ENCODE measurements around the gene CMTR1. TPM values are rescaled to one million over a fixed set of nuclear protein-coding genes. Genes with fewer than 3 reads are reported as not detected.

The CMTR1 gene
- total RNA-seq, 2 experiments from 2014 or later: 49.9 to 50.6 TPM

DNA sequence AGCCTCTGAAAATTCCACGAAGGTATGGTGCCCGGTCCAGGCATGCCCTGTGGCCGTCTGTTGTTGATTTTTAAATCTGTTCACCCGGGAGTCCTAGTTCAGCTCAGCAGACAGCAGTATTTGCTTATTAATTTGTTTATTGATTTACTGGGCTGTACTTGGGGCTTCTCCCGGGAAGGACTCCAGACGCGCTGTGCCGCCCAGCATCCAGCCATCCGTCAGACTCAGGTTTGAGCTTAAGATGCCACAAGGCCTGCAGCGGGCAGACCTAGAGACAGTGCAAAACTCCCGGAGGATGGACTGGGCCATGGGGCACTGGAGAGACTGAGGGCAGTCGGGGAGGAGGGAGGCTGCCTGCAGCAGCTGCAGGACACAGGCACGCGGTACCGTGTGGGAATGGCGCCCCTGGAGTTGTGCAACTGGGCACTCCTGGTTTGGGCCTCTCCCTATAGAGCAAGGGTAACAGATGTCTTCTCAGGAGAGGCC lies 83.9 kb downstream of the CMTR1 start:
- ChIA-PET CTCF (interaction anchor here (1.0 to 4.1 kb wide), 20 partner anchors 9 to 499 kb away, joined by 3 to 33 read pairs (median 5); no protein-coding TSS in a partner anchor), POLR2A (interaction anchor here (1.1 to 4.5 kb wide), 17 partner anchors 9 to 188 kb away, joined by 3 to 109 read pairs (median 10); partner anchors contain the start of genes CCDC167 and CMTR1)
- peaks cover 13% of the 10 kb centered on the region for H3K36me3 Mint-ChIP-seq (ENCODE audit: low read depth)
- intact Hi-C loops (cut with micrococcal nuclease): loop anchor here (5.0 kb wide), 1 partner anchor 35 kb away; no protein-coding TSS in a partner anchor
- peak overlapping the region; percentile 78 for H3K4me3 Mint-ChIP-seq
- ATAC-seq (peak; percentile 5), DNase-seq (peak; percentile 41)
- H3K27me3 Mint-ChIP-seq: no peaks in the 10 kb centered on the region
- peaks cover 4% of the 10 kb centered on the region for H3K9me3 Mint-ChIP-seq
- H3K4me1 Mint-ChIP-seq (ENCODE audit: low read depth): peaks cover 86% of the 10 kb centered on the region
- TF ChIP-seq, protein P1, sequence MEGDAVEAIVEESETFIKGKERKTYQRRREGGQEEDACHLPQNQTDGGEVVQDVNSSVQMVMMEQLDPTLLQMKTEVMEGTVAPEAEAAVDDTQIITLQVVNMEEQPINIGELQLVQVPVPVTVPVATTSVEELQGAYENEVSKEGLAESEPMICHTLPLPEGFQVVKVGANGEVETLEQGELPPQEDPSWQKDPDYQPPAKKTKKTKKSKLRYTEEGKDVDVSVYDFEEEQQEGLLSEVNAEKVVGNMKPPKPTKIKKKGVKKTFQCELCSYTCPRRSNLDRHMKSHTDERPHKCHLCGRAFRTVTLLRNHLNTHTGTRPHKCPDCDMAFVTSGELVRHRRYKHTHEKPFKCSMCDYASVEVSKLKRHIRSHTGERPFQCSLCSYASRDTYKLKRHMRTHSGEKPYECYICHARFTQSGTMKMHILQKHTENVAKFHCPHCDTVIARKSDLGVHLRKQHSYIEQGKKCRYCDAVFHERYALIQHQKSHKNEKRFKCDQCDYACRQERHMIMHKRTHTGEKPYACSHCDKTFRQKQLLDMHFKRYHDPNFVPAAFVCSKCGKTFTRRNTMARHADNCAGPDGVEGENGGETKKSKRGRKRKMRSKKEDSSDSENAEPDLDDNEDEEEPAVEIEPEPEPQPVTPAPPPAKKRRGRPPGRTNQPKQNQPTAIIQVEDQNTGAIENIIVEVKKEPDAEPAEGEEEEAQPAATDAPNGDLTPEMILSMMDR (IDR thresholded peaks at IDR 0.05): no peak
- H3K27ac Mint-ChIP-seq: peak overlapping the region; percentile 97

- peak; percentile 55 for ATAC-seq
- H3K4me3 Mint-ChIP-seq: peak overlapping the region; percentile 78
- ChIA-PET CTCF (interaction anchor here (0.9 to 4.1 kb wide), 15 partner anchors 11 to 499 kb away, joined by 3 to 33 read pairs (median 5); no protein-coding TSS in a partner anchor), POLR2A (interaction anchor here (0.6 to 4.5 kb wide), 17 partner anchors 9 to 84 kb away, joined by 3 to 109 read pairs (median 10); partner anchors contain the start of genes CCDC167 and CMTR1)
- H3K27ac Mint-ChIP-seq: peak overlapping the region; percentile 97
- peak; percentile 89 for DNase-seq
- no peaks in the 10 kb centered on the region for H3K27me3 Mint-ChIP-seq
- peaks cover 4% of the 10 kb centered on the region for H3K9me3 Mint-ChIP-seq
- intact Hi-C loops (cut with micrococcal nuclease): loop anchor here (5.0 kb wide), 1 partner anchor 35 kb away; no protein-coding TSS in a partner anchor
- TF ChIP-seq, protein P1 (IDR thresholded peaks at IDR 0.05): no peak
- H3K4me1 Mint-ChIP-seq (ENCODE audit: low read depth): peaks cover 90% of the 10 kb centered on the region
- H3K36me3 Mint-ChIP-seq (ENCODE audit: low read depth): peaks cover 13% of the 10 kb centered on the region
These were observed 84.4 kb downstream of the CMTR1 start for GRCh38 chr6:37517411-37517812.

DNA sequence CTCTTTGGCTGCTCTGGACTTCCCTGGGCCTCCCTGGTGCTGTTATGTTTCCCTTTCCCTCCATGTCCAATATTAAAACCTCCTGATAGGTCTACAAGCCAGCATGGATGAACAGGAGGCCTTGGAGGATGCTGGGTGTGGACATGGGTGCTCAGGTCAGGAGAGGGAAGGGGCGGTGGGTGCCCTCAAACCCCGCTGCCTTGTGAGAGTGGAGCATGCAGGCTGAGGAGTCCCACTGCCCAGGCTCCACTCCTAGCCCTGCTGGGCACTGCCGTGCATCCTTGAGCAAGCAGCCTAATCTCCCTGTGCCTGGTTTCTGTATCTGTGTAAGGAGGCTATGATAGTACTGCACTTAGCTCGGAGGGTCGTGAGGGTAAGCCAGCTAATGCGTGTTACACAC lies 85.1 kb downstream of the CMTR1 start:
- Mint-ChIP-seq H3K9me3 (peaks cover 4% of the 10 kb centered on the region), H3K27me3 (no peaks in the 10 kb centered on the region), H3K4me1 (ENCODE audit: low read depth) (peaks cover 86% of the 10 kb centered on the region), H3K36me3 (ENCODE audit: low read depth) (peaks cover 13% of the 10 kb centered on the region), H3K4me3 (peak overlapping the region; percentile 78), H3K27ac (peak overlapping the region; percentile 97)
- ChIA-PET POLR2A (interaction anchor here (0.6 to 4.5 kb wide), 12 partner anchors 10 to 47 kb away, joined by 3 to 109 read pairs (median 10); partner anchors contain the start of gene CCDC167), CTCF (interaction anchor here (0.7 to 4.1 kb wide), 6 partner anchors 15 to 48 kb away, joined by 3 to 33 read pairs (median 6); no protein-coding TSS in a partner anchor)
- no peak for ATAC-seq
- DNase-seq: no peak
- TF ChIP-seq, protein P1 (IDR thresholded peaks at IDR 0.05): no peak
- intact Hi-C loops (cut with micrococcal nuclease): loop anchor here (5.0 kb wide), 1 partner anchor 34 kb away; no protein-coding TSS in a partner anchor

GRCh38 chr6:37519461-37519860 lies 86.4 kb downstream of the CMTR1 start:
- peak overlapping the region; percentile 78 for H3K4me3 Mint-ChIP-seq
- intact Hi-C loops (cut with micrococcal nuclease): loop anchor here (5.0 kb wide), 1 partner anchor 33 kb away; no protein-coding TSS in a partner anchor
- TF ChIP-seq, protein P1 (IDR thresholded peaks at IDR 0.05): no peak
- no peaks in the 10 kb centered on the region for H3K27me3 Mint-ChIP-seq
- CTCF ChIA-PET: interaction anchor here (0.7 to 4.1 kb wide), 3 partner anchors 24 to 129 kb away, joined by 3 to 33 read pairs (median 5); no protein-coding TSS in a partner anchor
- POLR2A ChIA-PET: interaction anchor here (0.9 to 4.5 kb wide), 5 partner anchors 11 to 37 kb away, joined by 3 to 109 read pairs (median 23); partner anchors contain the start of gene CCDC167
- peak overlapping the region; percentile 65 for H3K27ac Mint-ChIP-seq
- H3K9me3 Mint-ChIP-seq: peaks cover 4% of the 10 kb centered on the region
- ATAC-seq (no peak), DNase-seq (no peak)
- H3K4me1 Mint-ChIP-seq (ENCODE audit: low read depth): peaks cover 76% of the 10 kb centered on the region
- peaks cover 13% of the 10 kb centered on the region for H3K36me3 Mint-ChIP-seq (ENCODE audit: low read depth)

GRCh38 chr6:37520926-37521325 lies 87.9 kb downstream of the CMTR1 start:
- peaks cover 78% of the 10 kb centered on the region for H3K4me1 Mint-ChIP-seq (ENCODE audit: low read depth)
- peak overlapping the region; percentile 67 for H3K27ac Mint-ChIP-seq
- CTCF ChIA-PET: no interaction called here
- no peaks in the 10 kb centered on the region for H3K27me3 Mint-ChIP-seq
- H3K36me3 Mint-ChIP-seq (ENCODE audit: low read depth): peaks cover 13% of the 10 kb centered on the region
- intact Hi-C loops (cut with micrococcal nuclease): no loop called here
- DNase-seq (no peak), ATAC-seq (no peak)
- TF ChIP-seq, protein P1 (IDR thresholded peaks at IDR 0.05): no peak
- H3K9me3 Mint-ChIP-seq: peaks cover 4% of the 10 kb centered on the region
- POLR2A ChIA-PET: interaction anchor here (1.3 kb wide), 1 partner anchor 10 kb away, joined by 3 read pairs; no protein-coding TSS in a partner anchor
- no peak overlapping the region for H3K4me3 Mint-ChIP-seq
